Measurements from ENCODE around the gene CDH2. TPM values are rescaled to one million over a fixed set of nuclear protein-coding genes. Genes with fewer than 3 reads are reported as not detected.

The CDH2 gene
- total and polyA plus RNA-seq, 4 donors: 14.2 to 49.5 (median 26.4) TPM

DNA sequence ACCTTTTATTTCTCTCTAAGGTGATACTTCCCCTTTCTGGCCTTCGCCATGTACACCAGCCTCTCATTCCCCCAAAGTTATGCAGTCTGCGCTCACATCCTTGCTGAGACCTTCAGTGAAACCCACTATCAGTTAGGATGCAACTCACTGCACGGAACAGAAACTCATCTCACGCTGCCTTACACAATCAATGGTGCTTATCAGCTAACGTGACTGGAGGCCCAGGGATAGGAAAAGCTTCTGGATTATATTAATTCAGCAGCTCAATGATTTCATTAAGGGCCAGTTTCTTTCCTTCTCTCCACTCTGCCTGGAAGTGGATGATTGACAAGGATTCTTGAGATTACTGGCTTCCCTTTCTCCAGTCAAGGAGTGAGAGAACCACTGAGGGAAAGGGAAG, 44.8 kb downstream of the CDH2 start (continued):
- TF ChIP-seq, protein P1, sequence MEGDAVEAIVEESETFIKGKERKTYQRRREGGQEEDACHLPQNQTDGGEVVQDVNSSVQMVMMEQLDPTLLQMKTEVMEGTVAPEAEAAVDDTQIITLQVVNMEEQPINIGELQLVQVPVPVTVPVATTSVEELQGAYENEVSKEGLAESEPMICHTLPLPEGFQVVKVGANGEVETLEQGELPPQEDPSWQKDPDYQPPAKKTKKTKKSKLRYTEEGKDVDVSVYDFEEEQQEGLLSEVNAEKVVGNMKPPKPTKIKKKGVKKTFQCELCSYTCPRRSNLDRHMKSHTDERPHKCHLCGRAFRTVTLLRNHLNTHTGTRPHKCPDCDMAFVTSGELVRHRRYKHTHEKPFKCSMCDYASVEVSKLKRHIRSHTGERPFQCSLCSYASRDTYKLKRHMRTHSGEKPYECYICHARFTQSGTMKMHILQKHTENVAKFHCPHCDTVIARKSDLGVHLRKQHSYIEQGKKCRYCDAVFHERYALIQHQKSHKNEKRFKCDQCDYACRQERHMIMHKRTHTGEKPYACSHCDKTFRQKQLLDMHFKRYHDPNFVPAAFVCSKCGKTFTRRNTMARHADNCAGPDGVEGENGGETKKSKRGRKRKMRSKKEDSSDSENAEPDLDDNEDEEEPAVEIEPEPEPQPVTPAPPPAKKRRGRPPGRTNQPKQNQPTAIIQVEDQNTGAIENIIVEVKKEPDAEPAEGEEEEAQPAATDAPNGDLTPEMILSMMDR (IDR thresholded peaks at IDR 0.05; ENCODE audit: low read depth, low read length, missing input control): no peak
- TF ChIP-seq NR2F2 (IDR thresholded peaks at IDR 0.05) (no peak), HNF4A (conservative IDR thresholded peaks at IDR 0.05) (no peak), SP1 (IDR thresholded peaks at IDR 0.05) (no peak)

DNA sequence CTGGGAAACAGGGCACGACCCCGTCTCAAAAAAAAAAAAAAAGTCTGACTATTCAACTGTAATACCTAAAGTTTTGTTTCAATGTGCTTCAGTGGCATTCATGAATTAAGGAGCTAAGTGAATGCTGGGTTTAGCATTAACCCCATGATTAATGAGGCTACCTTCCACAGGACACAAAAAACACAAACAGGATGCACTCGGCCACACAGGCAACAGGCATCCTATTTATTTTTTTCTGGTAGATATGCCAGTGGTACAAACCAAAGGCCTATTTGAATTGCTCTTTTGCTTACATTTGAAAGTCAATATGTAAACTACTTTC, 48.3 kb downstream of the CDH2 start:
- H3K36me3 ChIP-seq (ENCODE audit: control insufficient read depth in 4 of 4, insufficient read depth in 3 of 4, low read depth in 1 of 4, low read length in 3 of 4): no peaks in the 10 kb centered on the region
- no peaks in the 10 kb centered on the region for H3K27me3 ChIP-seq (ENCODE audit: control insufficient read depth in 4 of 4, insufficient read depth in 4 of 4, low read length in 3 of 4)
- no peak for DNase-seq (ENCODE audit: low spot score)
- no peaks in the 10 kb centered on the region for H3K9me3 ChIP-seq (ENCODE audit: control insufficient read depth in 4 of 4, low read length in 3 of 4)
- TF ChIP-seq SP1 (IDR thresholded peaks at IDR 0.05) (no peak), TAF1 (conservative IDR thresholded peaks at IDR 0.05) (no peak), HNF4A (conservative IDR thresholded peaks at IDR 0.05) (no peak)
- H3K4me3 ChIP-seq (ENCODE audit: low read depth in 1 of 3, low read length in 3 of 3): no peak overlapping the region
- peaks cover 6 to 54% (median 45%) of the 10 kb centered on the region in 4 donors for H3K4me1 ChIP-seq (ENCODE audit: control insufficient read depth in 4 of 4, insufficient read depth in 4 of 4, low read length in 3 of 4)
- 37% methylated on average over 3 of the region's 3 CpGs for WGBS
- H3K27ac ChIP-seq (ENCODE audit: low read depth in 1 of 2, low read length in 2 of 2): peak overlapping the region; percentile 32 to 70
- no peak overlapping the region for H3K9ac ChIP-seq (ENCODE audit: low read depth in 1 of 2, low read length in 2 of 2)

DNA sequence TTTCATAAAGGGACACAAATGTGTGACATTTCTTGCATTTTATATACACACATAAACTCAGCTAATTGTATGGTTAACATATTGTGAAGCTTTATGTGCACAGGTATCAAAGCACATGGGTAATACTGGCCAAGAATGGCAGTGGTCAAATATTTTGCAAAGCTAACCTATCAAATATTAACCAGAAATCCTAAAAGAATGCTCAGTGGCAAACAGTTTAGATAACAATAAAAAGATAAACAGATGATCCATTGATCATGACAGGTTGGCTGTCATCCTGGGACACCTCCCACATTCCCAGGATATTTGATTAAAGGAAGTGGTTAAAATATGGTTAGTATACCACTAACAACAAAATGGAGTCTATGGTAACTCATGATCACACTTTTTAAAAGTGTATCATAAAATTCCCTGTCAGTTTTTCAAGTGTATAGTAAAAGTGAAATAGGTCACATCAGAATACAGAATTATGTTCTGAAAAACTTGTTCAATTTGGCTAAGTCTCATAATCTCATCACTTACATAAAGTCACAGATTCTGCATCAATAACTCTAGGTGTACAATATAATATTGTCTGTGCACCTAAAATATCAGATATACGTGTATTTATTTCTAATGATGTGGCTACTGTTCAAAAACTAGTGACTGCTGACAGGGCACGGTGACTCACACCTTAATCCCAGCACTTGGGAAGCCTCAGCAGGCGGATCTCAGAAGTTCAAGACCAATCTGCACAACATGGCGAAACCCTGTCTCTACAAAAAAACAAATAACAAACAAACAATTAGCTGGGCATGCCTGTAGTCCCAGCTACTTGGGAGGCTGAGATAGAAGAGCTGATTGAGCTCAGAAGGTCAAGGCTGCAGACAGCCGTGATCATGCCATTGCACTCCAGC, 48.9 kb downstream of the CDH2 start:
- Histone ChIP-seq H3K9ac (ENCODE audit: low read depth in 1 of 2, low read length in 2 of 2) (no peak overlapping the region), H3K36me3 (ENCODE audit: control insufficient read depth in 4 of 4, insufficient read depth in 3 of 4, low read depth in 1 of 4, low read length in 3 of 4) (no peaks in the 10 kb centered on the region), H3K9me3 (ENCODE audit: control insufficient read depth in 4 of 4, low read length in 3 of 4) (no peaks in the 10 kb centered on the region), H3K4me3 (ENCODE audit: low read depth in 1 of 3, low read length in 3 of 3) (peak overlapping the region in 1 of 3 donors; percentile 19), H3K4me1 (ENCODE audit: control insufficient read depth in 4 of 4, insufficient read depth in 4 of 4, low read length in 3 of 4) (peaks cover 6 to 60% (median 51%) of the 10 kb centered on the region in 4 donors), H3K27ac (ENCODE audit: low read depth in 1 of 2, low read length in 2 of 2) (peak overlapping the region; percentile 32 to 70), H3K27me3 (ENCODE audit: control insufficient read depth in 4 of 4, insufficient read depth in 4 of 4, low read length in 3 of 4) (no peaks in the 10 kb centered on the region)
- 39% methylated on average over 5 of the region's 5 CpGs for WGBS
- peak; percentile 41 for TF ChIP-seq NR2F2 (IDR thresholded peaks at IDR 0.05)
- TF ChIP-seq, protein P2, sequence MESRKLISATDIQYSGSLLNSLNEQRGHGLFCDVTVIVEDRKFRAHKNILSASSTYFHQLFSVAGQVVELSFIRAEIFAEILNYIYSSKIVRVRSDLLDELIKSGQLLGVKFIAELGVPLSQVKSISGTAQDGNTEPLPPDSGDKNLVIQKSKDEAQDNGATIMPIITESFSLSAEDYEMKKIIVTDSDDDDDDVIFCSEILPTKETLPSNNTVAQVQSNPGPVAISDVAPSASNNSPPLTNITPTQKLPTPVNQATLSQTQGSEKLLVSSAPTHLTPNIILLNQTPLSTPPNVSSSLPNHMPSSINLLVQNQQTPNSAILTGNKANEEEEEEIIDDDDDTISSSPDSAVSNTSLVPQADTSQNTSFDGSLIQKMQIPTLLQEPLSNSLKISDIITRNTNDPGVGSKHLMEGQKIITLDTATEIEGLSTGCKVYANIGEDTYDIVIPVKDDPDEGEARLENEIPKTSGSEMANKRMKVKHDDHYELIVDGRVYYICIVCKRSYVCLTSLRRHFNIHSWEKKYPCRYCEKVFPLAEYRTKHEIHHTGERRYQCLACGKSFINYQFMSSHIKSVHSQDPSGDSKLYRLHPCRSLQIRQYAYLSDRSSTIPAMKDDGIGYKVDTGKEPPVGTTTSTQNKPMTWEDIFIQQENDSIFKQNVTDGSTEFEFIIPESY (IDR thresholded peaks at IDR 0.05): no peak
- TF ChIP-seq, protein P3, sequence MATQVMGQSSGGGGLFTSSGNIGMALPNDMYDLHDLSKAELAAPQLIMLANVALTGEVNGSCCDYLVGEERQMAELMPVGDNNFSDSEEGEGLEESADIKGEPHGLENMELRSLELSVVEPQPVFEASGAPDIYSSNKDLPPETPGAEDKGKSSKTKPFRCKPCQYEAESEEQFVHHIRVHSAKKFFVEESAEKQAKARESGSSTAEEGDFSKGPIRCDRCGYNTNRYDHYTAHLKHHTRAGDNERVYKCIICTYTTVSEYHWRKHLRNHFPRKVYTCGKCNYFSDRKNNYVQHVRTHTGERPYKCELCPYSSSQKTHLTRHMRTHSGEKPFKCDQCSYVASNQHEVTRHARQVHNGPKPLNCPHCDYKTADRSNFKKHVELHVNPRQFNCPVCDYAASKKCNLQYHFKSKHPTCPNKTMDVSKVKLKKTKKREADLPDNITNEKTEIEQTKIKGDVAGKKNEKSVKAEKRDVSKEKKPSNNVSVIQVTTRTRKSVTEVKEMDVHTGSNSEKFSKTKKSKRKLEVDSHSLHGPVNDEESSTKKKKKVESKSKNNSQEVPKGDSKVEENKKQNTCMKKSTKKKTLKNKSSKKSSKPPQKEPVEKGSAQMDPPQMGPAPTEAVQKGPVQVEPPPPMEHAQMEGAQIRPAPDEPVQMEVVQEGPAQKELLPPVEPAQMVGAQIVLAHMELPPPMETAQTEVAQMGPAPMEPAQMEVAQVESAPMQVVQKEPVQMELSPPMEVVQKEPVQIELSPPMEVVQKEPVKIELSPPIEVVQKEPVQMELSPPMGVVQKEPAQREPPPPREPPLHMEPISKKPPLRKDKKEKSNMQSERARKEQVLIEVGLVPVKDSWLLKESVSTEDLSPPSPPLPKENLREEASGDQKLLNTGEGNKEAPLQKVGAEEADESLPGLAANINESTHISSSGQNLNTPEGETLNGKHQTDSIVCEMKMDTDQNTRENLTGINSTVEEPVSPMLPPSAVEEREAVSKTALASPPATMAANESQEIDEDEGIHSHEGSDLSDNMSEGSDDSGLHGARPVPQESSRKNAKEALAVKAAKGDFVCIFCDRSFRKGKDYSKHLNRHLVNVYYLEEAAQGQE (IDR thresholded peaks at IDR 0.05): no peak
- TF ChIP-seq, protein P4, sequence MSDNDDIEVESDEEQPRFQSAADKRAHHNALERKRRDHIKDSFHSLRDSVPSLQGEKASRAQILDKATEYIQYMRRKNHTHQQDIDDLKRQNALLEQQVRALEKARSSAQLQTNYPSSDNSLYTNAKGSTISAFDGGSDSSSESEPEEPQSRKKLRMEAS (IDR thresholded peaks at IDR 0.05): peak; percentile 44
- peak in 1 of 2 donors; percentile 20 for TF ChIP-seq RAD21 (IDR thresholded peaks at IDR 0.05)
- peak; percentile 29 to 36 for TF ChIP-seq HNF4A (conservative IDR thresholded peaks at IDR 0.05)
- peak; percentile 50 for TF ChIP-seq SP1 (IDR thresholded peaks at IDR 0.05)
- TF ChIP-seq, protein P1 (IDR thresholded peaks at IDR 0.05; ENCODE audit: low read depth, low read length, missing input control): no peak
- peak; percentile 54 for TF ChIP-seq YY1 (IDR thresholded peaks at IDR 0.05)
- peak in 1 of 2 donors; percentile 32 for TF ChIP-seq RXRA (IDR thresholded peaks at IDR 0.05)
- TF ChIP-seq HNF4G (IDR thresholded peaks at IDR 0.05): no peak
- no peak for TF ChIP-seq EGR1 (IDR thresholded peaks at IDR 0.05; ENCODE audit: low read depth in 2 of 2)
- TF ChIP-seq JUND (IDR thresholded peaks at IDR 0.05): peak in 1 of 2 donors; percentile 30
- no peak for TF ChIP-seq FOXA1 (IDR thresholded peaks at IDR 0.05)
- TF ChIP-seq, protein P5, sequence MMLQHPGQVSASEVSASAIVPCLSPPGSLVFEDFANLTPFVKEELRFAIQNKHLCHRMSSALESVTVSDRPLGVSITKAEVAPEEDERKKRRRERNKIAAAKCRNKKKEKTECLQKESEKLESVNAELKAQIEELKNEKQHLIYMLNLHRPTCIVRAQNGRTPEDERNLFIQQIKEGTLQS (IDR thresholded peaks at IDR 0.05): no peak
- no peak for TF ChIP-seq TAF1 (conservative IDR thresholded peaks at IDR 0.05)
- TF ChIP-seq GABPA (IDR thresholded peaks at IDR 0.05 in 1 of 2, conservative IDR thresholded peaks at IDR 0.05 in 1 of 2): no peak
- TF ChIP-seq FOXA2 (IDR thresholded peaks at IDR 0.05): peak; percentile 28
- DNase-seq (ENCODE audit: low spot score): no peak
